KOPT-K1 (cell line): ENCODE results near the gene OR2W1.

Experiments
- H3K27ac ChIP-seq: fragments of 200-600 bp; sonication (generic); 2 replicates; pipeline ENCODE4 v1.5.1; 2016; ENCODE audit warnings: antibody characterized with exemption, mild to moderate bottlenecking, low read depth, low read length; ENCODE audit not compliant: poor library complexity, severe bottlenecking
- H3K36me3 ChIP-seq: fragments of 200-600 bp; sonication (generic); 2 replicates; pipeline ENCODE4 v1.5.1; 2017; ENCODE audit warnings: antibody characterized with exemption, mild to moderate bottlenecking, low read length, moderate library complexity; ENCODE audit not compliant: insufficient read depth
- H3K9me3 ChIP-seq: fragments of 200-600 bp; sonication (generic); 2 replicates; pipeline ENCODE4 v1.5.1; 2017; ENCODE audit warnings: antibody characterized with exemption, low read length, mild to moderate bottlenecking; ENCODE audit not compliant: insufficient read depth, poor library complexity, severe bottlenecking

The OR2W1 gene

GRCh38 chr6:29045075-29045474 is at the start of gene OR2W1:
Gene OR2W1 (minus strand): TSS chr6:29045175. CDS start chr6:29045175, 0 bp downstream.
- no peaks in the 10 kb centered on the region for H3K36me3 ChIP-seq

DNA sequence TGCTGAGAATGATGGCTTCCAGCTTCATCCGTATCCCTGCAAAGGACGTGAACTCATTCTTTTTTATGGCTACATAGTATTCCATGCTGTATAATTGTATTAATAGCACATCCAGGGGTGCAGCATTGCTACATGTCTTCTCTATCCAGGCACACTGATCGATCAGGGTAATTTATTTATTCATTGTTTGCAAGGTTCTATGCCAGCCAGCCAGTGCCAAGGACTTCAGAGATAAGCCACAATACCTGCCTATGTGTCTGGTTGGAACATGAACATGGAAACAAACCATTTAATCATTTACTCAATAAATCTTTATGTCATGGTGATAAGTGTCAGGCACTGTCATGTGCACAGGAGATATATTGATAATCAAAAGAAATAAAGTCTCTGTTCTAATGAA is 48.0 kb upstream of the OR2W1 start:
- Histone ChIP-seq H3K27ac (no peak overlapping the region), H3K9me3 (no peaks in the 10 kb centered on the region), H3K36me3 (no peaks in the 10 kb centered on the region)

More at GRCh38 chr6:29045075-29045474, at the start of gene OR2W1:
- Histone ChIP-seq H3K9me3 (no peaks in the 10 kb centered on the region), H3K27ac (no peak within 1 kb of the TSS)

- no peaks in the 10 kb centered on the region for H3K36me3 ChIP-seq
- no peaks in the 10 kb centered on the region for H3K9me3 ChIP-seq
- no peak within 1 kb of the TSS for H3K27ac ChIP-seq
These were observed 42.2 kb upstream of the OR2W1 start, which contains the start of gene OR2B3 for GRCh38 chr6:29087213-29087612. Gene OR2B3 (minus strand): TSS chr6:29087313. CDS start chr6:29087248, 65 bp downstream.

- no peaks in the 10 kb centered on the region for H3K9me3 ChIP-seq
- no peak overlapping the region for H3K27ac ChIP-seq
- no peaks in the 10 kb centered on the region for H3K36me3 ChIP-seq
These were observed 37.5 kb upstream of the OR2W1 start for GRCh38 chr6:29082457-29082856.

DNA sequence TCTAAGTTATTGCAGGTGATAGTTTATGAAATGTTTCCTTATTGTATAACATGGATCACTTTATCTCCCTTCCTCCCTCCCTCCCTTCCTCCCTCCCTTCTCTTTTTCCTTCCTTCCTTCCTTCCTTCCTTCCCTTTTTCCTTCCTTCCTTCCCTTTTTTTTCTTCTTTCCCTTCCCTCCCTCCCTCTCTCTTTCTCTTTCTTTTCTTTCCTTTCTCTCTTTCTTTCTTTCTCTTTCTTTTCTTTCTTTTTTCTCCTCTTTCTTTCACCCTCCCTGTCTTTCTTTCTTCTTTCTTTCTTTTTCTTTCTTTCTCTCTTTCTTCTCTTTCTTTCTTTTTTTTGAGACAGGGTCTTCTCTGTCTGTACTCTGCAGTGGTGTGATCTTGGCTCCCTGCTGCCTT is 36.3 kb upstream of the OR2W1 start:
- Histone ChIP-seq H3K36me3 (no peaks in the 10 kb centered on the region), H3K9me3 (no peaks in the 10 kb centered on the region), H3K27ac (no peak overlapping the region)

DNA sequence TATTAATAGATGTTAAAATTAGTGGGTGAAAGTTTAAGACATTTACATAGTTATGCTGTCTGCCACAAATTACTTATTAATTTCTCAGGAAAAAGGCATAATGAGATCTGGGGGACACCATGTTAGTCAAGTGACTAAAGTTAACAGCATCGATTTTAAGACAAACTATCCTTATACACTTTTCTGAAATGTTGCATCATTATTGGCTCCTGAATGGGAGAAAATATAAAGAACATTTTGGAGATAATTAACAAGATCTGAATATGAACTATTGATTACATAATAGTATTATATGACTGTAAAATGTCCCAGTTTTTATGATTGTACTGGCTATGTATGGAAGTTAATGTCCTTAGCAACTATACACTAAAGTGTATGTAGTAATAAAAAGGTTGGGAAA is 34.2 kb upstream of the OR2W1 start:
- no peaks in the 10 kb centered on the region for H3K36me3 ChIP-seq
- no peak overlapping the region for H3K27ac ChIP-seq
- H3K9me3 ChIP-seq = no peaks in the 10 kb centered on the region

DNA sequence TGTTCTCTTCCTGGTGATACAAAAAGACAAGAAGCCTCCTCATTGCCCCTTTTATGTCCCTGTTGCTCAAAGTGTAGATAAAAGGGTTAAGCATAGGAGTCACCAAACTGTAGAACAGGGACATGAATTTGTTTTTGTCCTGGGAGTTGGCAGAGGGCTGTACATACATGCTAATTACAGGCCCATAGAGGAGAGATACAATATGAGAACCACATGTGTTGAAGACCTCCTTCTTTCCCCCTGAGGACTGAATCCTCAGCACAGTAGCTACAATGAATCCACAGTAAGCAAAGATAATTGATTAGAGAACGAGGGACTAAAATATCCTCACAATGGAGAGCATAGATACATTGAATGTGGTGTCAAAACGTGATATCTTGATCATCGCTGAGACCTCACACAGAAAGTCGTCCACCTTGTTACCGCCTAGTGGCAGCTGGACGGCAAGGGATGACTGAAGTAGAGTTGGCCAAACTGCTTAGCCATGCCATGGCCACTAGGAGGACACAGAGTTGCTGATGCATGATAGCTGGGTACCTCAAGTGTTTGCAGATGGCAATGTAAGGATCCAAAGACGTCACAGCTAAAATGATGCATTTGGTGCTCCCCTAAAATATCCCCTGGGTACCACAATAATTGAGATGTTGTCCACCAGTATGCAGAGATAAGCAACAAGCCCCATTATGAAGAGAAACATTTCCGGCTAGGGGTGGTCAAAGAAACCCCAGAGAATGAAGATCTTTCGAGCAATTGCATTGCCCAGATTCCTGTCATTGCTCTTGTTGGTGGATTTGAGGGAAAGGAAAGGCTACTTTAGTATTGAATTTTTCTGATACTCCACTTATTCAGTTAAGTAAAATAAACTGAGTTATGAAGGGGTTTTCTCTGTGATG is 27.1 kb upstream of the OR2W1 start:
- Histone ChIP-seq H3K27ac (no peak overlapping the region), H3K36me3 (no peaks in the 10 kb centered on the region), H3K9me3 (no peaks in the 10 kb centered on the region)

GRCh38 chr6:29051680-29052079 is 6.7 kb upstream of the OR2W1 start:
- Histone ChIP-seq H3K9me3 (no peaks in the 10 kb centered on the region), H3K36me3 (no peaks in the 10 kb centered on the region), H3K27ac (no peak overlapping the region)

DNA sequence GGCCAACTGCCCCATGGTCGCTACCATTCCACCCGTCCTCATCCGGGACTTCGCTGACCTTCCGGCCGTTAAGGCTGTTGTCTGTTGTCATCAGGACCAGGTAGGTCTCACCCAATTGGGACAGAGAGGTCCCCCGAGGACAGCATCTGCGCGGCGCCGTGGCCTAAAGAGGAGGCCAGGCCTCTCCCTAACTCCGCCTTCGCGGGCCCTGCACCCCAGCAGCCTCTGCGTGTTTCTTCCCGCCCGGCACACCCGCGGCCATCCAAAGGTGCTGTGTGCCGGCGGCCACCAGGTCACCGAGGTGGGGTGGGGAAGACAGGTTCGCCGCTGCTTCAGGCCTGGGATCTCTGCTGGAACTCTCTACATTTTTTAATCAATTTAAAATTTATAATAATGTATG is 9.0 kb downstream of the OR2W1 start:
- no peak overlapping the region for H3K27ac ChIP-seq
- H3K36me3 ChIP-seq = no peaks in the 10 kb centered on the region
- no peaks in the 10 kb centered on the region for H3K9me3 ChIP-seq

DNA sequence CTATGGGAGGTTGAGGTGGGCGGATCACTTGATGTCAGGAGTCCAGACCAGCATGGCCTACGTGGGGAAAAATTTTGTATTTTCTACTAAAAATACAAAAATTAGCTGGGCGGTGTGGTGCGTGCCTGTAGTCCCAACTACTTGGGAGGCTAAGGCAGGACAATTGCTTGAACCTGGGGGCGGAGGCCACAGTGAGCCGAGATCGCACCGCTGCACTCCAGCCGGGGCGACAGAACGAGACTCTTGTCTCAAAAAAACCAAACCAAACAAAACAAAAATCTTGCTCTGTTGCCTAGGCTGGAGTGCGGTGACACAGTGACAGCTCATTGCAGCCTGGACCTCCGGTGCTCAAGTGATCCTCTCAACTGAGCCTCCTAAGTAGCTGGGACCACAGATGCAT is 16.2 kb downstream of the OR2W1 start:
- no peaks in the 10 kb centered on the region for H3K36me3 ChIP-seq
- H3K9me3 ChIP-seq = no peaks in the 10 kb centered on the region
- H3K27ac ChIP-seq = no peak overlapping the region

- H3K36me3 ChIP-seq = no peaks in the 10 kb centered on the region
- H3K27ac ChIP-seq = no peak overlapping the region
- H3K9me3 ChIP-seq = peaks cover 11% of the 10 kb centered on the region
These were observed 18.9 kb downstream of the OR2W1 start for GRCh38 chr6:29025927-29026585.

DNA sequence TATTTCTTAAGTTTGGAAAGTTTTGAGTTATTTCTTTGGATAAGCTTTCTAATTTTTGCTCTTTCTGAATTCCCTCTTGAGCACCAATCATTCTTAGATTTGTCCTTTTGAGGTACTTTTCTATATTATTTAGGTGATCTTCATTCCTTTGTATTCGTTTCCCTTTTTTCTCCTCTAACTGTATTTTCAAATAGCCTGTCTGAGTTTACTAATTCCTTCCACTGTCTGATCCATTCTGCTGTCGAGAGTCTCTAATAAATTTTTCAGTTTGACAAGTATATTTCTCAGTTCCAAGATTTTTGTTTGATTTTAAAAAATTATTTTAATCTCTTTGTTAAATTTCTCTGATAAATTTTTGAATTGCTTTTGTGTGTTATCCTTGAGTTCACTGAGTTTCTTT is 23.5 kb downstream of the OR2W1 start:
- H3K9me3 ChIP-seq = peaks cover 11% of the 10 kb centered on the region
- H3K27ac ChIP-seq = no peak overlapping the region

GRCh38 chr6:29019629-29020028 is 25.3 kb downstream of the OR2W1 start:
- Histone ChIP-seq H3K9me3 (peaks cover 11% of the 10 kb centered on the region), H3K27ac (no peak overlapping the region), H3K36me3 (no peaks in the 10 kb centered on the region)

More for the DNA sequence above, 23.5 kb downstream of the OR2W1 start:
- H3K36me3 ChIP-seq = no peaks in the 10 kb centered on the region

DNA sequence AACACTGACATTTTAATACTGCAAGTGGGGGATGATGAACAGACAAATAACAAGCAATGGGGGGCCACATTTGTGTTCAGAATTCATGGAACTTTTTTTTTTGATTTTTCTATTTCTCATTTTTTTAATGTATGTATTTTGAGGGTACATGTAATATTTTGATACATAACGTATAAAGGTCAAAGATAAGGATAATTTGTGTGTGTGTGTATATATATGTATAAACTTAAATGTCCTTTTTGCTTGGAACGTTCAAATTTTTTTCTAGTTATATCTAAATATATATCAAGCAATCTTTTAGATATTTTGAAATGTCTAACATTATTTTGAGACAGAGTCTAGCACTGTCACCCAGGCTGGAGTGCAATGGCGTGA is 27.6 kb downstream of the OR2W1 start:
- H3K9me3 ChIP-seq = peaks cover 9% of the 10 kb centered on the region
- no peaks in the 10 kb centered on the region for H3K36me3 ChIP-seq
- no peak overlapping the region for H3K27ac ChIP-seq

GRCh38 chr6:29016559-29017427 is 28.2 kb downstream of the OR2W1 start:
- Histone ChIP-seq H3K27ac (no peak overlapping the region), H3K36me3 (no peaks in the 10 kb centered on the region), H3K9me3 (peaks cover 3% of the 10 kb centered on the region)
